Liver (tissue), 3 donors: Measurements from ENCODE around the gene SNRPA.

Experiments
- GABPA ChIP-seq, 2 donors: IDR thresholded peaks in 1 of 2; conservative IDR thresholded peaks in 1 of 2; 2 replicates each; pipeline ENCODE4 v1.6.1; 2016; ENCODE audit warnings: antibody characterized with exemption in 2 of 2, mild to moderate bottlenecking in 1 of 2, moderate library complexity in 1 of 2
- JUND ChIP-seq, 2 donors: IDR thresholded peaks; 2 replicates each; pipeline ENCODE4 v1.6.1; 2016; ENCODE audit warnings: antibody characterized with exemption in 2 of 2
- RAD21 ChIP-seq, 2 donors: IDR thresholded peaks; 2 replicates each; pipeline ENCODE4 v1.6.1; 2016; ENCODE audit warnings: antibody characterized with exemption in 2 of 2, mild to moderate bottlenecking in 2 of 2
- SP1 ChIP-seq: IDR thresholded peaks from 2 replicates; pipeline ENCODE4 v1.6.1; 2018; ENCODE audit warnings: antibody characterized with exemption, mild to moderate bottlenecking
- TF ChIP-seq, protein P1 (sequence below): fragments of 150-350 bp; IDR thresholded peaks from 2 replicates; pipeline ENCODE4 v1.5.1; 2017; ENCODE audit warnings: improper control_type of control experiment, low read depth, low read length; ENCODE audit not compliant: missing input control
- TF ChIP-seq, protein P2 (sequence below): IDR thresholded peaks from 2 replicates; pipeline ENCODE4 v1.6.1; 2016; ENCODE audit warnings: antibody characterized with exemption
- donor health status: healthy.
- donor health status: healthy.

GRCh38 chr19:40721936-40722661 is 28.9 kb upstream of the SNRPA start:
- TF ChIP-seq SP1 (no peak), RAD21 (IDR thresholded peaks at IDR 0.05) (no peak), GABPA (IDR thresholded peaks at IDR 0.05 in 1 of 2, conservative IDR thresholded peaks at IDR 0.05 in 1 of 2) (no peak), JUND (IDR thresholded peaks at IDR 0.05) (no peak)
- TF ChIP-seq, protein P1, sequence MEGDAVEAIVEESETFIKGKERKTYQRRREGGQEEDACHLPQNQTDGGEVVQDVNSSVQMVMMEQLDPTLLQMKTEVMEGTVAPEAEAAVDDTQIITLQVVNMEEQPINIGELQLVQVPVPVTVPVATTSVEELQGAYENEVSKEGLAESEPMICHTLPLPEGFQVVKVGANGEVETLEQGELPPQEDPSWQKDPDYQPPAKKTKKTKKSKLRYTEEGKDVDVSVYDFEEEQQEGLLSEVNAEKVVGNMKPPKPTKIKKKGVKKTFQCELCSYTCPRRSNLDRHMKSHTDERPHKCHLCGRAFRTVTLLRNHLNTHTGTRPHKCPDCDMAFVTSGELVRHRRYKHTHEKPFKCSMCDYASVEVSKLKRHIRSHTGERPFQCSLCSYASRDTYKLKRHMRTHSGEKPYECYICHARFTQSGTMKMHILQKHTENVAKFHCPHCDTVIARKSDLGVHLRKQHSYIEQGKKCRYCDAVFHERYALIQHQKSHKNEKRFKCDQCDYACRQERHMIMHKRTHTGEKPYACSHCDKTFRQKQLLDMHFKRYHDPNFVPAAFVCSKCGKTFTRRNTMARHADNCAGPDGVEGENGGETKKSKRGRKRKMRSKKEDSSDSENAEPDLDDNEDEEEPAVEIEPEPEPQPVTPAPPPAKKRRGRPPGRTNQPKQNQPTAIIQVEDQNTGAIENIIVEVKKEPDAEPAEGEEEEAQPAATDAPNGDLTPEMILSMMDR = no peak
- TF ChIP-seq, protein P2, sequence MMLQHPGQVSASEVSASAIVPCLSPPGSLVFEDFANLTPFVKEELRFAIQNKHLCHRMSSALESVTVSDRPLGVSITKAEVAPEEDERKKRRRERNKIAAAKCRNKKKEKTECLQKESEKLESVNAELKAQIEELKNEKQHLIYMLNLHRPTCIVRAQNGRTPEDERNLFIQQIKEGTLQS = no peak
